Hepatocyte (in vitro differentiated cells): ENCODE measurements around the gene ADAM8.
"Not testable (repeated sequence)": the region's sequence is repeated elsewhere in the genome, so short reads cannot be mapped to it uniquely, and the experiment has no call there.

Source experiments
- EZH2phosphoT487 ChIP-seq: fragments of 200-600 bp; sonication (generic); IDR thresholded peaks from one replicate; pipeline ENCODE4 v1.6.1; 2018; ENCODE audit warnings: antibody characterized with exemption, mild to moderate bottlenecking, low read depth, moderate library complexity; ENCODE audit not compliant: unreplicated experiment, severe bottlenecking
- TF ChIP-seq, protein P1 (sequence below): fragments of 200-600 bp; sonication (generic); IDR thresholded peaks from 2 replicates; pipeline ENCODE4 v1.5.1; 2016; ENCODE audit warnings: antibody characterized with exemption, mild to moderate bottlenecking; ENCODE audit not compliant: poor library complexity

GRCh38 chr10:133320852-133321422 lies 44.3 kb upstream of the ADAM8 start:
- TF ChIP-seq, protein P1, sequence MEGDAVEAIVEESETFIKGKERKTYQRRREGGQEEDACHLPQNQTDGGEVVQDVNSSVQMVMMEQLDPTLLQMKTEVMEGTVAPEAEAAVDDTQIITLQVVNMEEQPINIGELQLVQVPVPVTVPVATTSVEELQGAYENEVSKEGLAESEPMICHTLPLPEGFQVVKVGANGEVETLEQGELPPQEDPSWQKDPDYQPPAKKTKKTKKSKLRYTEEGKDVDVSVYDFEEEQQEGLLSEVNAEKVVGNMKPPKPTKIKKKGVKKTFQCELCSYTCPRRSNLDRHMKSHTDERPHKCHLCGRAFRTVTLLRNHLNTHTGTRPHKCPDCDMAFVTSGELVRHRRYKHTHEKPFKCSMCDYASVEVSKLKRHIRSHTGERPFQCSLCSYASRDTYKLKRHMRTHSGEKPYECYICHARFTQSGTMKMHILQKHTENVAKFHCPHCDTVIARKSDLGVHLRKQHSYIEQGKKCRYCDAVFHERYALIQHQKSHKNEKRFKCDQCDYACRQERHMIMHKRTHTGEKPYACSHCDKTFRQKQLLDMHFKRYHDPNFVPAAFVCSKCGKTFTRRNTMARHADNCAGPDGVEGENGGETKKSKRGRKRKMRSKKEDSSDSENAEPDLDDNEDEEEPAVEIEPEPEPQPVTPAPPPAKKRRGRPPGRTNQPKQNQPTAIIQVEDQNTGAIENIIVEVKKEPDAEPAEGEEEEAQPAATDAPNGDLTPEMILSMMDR = not testable (repeated sequence)
- not testable (repeated sequence) for TF ChIP-seq EZH2phosphoT487
